CD1c-positive myeloid dendritic cell (primary cell): ENCODE measurements around the gene TRIM43B.
"Not testable (repeated sequence)": the region's sequence is repeated elsewhere in the genome, so short reads cannot be mapped to it uniquely, and the experiment has no call there.

ENCODE experiments used
- DNase-seq: peaks from one replicate; pipeline ENCODE4 v3.0.0-alpha.2; 2016; ENCODE audit errors: extremely low spot score

TRIM43B gene

DNA sequence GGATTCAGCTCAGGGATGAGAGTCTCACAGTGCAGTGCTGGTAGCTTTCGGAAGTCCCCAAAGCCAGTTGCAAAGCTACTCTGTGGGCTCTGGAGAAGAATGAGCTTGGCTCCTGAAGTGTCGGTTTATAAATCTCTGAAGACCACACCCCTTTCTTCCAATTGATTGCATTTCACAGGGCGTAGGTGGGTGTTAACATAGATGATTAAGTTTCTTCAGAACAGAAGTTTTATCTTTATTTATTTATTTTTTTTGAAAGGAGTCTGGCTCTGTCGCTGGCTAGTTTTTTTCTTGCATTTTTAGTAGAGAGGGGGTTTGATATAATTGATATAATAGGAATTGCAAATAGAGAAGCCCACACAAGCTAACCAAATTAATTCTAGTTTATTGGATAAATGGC is at the start of gene TRIM43B:
TSS of gene TRIM43B (minus strand) at position 101 of the 400 bp plus-strand sequence. CDS start 2,040 bp downstream, outside the sequence.
- DNase-seq: not testable (repeated sequence)

DNA sequence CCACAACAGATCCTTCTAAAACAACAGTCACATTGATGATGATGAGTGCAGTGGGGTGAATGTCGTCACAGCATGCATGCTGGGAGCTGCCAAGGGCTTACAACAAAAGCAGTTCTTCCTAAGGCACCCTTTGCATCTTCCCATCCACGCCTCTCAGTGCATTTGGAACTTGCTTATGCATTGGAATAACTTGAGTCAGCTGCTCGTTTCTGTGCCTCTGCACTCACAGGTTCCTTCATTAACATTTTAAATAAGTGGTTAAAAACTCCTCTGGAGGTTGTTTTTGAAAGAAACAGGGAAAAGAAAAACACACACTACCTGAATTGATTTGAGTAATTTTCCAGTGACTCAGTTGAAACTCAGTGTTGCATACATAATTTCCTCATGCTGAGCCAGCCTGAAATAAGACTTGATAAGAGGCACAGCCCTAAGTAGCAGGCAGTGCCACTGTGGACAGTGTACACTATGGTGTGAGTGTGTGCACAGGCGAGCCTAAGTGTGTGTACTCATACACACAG is 46.8 kb upstream of the TRIM43B start:
- no peak for DNase-seq

DNA sequence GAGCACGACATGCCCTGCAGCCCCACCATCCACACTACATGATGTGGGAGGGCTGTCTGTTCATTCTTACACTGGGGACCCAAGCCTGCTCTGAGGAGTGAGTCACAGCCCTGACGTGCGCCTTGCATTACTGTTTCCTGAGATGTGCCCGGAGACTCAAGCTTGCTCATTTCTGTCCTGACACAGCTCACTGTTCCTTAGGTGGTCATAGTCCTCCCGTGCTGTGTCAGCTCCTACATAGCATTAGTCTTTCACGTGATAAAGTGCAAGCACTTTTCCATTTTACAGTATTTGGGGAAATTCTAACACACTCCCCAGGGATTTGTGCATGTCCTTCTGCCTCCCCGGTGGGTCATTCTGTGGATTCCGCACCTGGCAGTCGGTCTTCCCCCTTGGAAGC is 46.2 kb upstream of the TRIM43B start:
- no peak for DNase-seq

DNA sequence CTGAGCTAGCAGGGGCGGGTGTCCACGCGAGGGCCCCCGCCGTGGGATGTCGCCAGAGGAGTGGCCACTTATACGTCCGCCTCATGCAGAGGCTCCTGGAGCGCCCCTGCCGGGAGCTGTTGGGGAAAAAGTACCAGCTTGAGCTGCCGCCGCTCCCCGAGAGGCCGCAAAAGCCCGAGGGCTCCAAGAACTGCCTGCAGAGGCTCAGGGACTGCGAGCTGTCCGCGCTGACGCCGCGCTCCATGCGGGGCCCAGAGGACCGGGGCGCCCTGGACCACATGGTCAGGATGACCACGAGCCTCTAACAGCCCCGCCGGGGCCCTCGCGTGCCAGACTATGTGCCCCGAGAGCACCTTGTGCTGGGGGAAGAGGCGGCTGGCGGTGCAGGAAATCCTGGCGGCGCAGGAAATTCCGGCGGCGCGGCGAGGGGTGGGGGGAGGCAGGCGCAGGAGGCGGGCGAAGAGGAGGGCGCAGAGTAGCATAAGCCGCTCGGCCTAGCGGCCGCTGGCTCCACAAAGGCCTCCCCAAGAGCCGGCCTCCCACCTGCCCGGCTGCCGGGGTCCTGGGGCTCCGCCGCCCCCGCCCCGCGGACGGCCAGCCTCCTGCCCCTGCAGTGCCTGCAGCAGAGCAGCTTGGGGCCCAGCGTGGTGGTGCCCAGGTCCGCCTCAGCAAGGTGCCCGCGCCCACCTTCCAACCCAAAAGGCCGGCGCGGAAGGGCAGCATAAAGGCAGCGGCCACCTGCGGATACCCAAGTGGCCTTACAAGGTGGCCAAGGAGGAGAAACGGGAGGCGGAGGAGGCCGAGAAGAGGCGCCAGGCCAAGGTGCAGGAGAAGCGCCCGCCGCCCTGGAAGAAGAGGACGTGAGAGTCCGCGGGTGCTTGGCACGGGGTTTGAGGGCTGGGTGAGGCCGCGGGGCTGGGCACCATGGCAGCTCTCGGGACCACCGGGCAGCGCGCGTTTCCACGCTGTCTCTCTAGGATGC is 42.1 kb upstream of the TRIM43B start:
- DNase-seq: peak; percentile 3

DNA sequence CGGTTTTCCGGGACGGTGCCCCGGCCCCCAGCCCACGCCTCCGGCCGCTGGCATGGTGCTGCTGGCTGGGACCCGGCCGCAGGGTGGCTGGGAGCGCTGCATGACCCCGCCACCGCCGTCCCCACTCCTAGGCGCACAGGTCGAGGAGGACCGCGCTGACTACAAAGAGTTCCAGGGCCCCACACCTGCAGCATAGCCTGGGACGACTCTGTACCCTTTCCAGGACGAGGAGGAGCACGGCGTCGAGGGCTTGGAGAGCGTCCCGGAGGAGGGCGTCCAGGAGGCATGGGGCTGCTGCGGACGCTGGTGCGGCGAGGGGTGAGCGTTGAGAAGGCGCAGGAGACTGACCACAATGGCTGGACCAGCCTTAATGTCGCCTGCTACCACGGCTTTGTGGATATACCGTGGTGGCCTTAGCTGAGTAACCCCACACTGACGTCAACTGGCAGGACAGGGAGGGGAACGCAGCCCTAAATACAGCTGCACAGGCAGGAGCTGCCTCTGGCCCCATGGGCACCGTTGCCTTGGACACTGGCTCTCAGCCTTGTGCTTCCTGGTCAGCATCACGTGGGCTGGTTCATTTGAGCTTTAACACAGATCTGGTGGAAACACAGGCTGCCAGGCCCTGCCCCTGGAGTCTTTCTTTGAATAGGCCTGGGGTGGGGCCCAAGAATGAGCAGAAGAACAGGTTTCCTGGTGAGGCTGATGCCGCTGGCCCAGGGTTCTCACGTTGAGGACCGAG is 40.9 kb upstream of the TRIM43B start:
- DNase-seq: no peak

DNA sequence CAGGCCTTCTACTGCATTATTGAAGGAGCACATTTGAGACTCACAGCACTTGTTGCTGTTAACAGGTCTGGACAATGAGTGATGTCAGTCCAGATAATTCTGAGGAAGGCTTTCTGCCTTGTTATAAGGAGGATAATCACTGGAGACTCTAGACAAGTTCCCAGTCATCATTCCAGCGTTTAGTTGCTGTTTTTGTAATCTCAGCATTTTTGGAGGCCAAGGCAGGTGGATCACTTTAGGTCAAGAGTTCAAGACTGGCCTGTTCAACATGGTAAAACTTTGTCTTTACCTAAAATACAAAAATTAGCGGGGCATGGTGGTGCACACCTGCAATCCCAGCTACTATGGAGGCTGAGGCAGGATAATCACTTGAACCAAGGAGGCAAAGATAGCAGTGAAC is 39.6 kb upstream of the TRIM43B start:
- DNase-seq: no peak

DNA sequence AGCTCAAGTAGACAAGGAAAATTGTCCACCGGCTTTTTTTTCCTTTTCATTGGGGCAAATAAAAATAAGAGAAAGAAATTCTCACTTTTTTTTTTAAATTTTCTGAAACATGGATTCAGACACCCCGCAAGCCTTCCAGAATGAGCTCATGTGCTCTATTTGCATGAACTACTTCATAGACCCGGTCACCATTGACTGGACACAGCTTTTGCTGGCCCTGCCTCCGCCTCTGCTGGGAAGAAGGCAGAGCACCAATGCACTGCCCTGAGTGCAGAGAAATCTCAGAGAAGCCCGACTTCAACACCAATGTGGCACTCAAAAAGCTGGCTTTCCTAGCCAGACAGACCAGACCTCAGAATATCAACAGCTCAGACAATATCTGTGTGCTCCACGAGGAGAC is 30.2 kb upstream of the TRIM43B start:
- no peak for DNase-seq

DNA sequence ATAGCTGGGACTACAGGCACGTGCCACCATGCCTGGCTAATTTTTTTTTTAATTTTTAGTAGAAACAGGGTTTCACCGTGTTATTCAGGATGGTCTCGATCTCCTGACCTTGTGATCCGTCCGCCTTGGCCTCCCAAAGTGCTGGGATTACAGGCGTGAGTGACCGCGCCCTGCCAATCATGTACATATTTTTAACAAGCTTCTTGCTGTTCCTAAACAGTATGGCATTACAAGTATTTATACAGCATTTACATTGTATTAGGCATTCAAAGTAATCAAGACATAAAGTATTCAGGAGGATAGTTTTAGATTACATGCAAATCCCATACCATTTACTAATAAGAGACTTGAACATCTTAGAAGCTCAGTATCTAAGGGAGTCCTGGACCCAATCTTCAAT is 29.7 kb upstream of the TRIM43B start:
- not testable (repeated sequence) for DNase-seq

DNA sequence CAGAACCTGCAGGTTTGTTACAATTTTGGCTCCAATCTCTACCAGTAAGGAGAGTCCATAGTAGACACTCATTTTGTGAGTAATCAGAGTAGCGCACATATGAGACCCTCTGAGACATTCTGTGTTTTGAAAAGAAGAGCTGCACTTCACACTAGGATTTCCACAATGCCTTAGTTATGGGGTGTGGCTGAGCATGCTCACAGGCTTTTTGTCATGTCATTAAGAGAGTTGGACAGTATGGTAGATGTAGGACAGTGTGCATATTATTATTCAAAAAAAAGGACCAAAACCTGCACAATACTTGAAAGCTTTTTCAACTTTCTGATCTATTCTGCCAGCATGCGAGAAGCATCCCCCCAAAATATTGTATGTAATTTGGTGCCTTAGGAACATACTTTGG is 24.9 kb upstream of the TRIM43B start:
- no peak for DNase-seq

DNA sequence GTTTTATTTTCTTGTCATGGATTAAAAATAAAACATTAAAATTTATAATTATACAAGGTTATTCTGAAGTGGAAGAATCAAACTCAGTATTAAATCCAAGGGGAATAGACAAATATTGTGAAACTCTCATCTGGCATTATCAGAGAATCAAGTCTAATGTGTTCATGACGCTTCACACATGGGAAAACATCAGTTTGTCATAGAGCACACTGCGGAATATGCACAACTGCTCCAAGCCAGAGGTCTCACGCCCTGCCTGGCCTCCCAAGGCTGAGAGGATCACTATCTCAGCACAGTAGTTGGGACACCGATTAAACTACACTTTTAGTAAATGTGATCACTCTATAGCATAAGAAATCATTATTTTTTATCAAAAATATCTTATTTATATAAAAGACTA is 20.7 kb upstream of the TRIM43B start:
- no peak for DNase-seq

DNA sequence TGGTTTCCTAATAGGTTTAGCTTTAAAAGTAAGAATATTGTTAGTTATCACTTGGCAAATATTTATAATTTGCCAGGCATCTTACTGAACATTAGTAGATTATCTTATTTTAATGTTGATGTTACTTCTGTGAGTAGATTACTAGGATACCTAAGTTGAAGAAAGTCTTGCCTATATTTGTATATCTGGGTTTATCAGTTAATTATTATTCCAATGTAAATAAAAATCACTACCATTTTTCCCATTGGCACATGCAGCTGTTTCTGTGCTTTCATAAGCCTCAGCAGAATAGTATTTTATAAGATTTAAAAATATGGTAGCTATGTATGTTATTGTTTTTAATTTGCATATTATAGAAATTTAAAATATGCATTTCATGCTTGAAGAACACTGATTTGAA is 16.3 kb upstream of the TRIM43B start:
- no peak for DNase-seq

DNA sequence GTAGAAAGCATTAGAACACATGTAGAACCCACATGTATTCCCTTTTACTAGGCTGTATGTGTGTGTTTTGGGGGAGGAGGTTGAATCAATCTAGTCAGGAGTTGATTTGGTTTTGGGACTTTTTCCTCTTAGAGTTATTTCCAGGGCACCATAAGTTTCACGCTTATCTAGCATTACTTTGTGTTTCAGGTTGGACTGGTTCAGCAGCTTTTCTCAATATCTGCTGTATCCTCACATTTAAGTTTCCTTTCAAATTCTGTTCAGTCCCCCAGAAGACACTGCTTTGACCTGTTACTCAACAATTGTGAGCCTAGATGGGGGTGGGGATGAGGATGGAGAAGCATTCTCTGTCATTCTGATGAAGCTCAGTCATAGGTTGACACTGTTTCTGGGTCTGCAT is 7.5 kb upstream of the TRIM43B start:
- DNase-seq: not testable (repeated sequence)

DNA sequence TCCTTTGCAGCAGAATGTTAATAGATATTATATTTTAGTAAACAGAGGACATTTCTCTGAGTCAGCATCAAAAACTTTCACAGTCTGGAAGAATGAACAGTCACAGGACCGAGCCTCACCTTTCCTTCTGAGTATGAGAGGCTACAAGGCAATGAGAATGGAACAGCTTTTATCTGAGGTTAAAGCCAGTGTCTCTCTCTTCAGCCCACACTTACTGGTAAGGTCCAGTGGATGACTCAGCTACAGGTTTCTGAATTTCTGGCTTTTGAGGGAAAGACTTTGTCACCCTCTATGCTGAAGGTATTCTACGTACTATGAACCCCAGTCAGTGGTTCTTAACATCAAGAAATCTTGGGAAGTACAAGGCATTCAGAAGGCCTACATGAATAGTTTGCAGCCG is 9.5 kb downstream of the TRIM43B start:
- not testable (repeated sequence) for DNase-seq

DNA sequence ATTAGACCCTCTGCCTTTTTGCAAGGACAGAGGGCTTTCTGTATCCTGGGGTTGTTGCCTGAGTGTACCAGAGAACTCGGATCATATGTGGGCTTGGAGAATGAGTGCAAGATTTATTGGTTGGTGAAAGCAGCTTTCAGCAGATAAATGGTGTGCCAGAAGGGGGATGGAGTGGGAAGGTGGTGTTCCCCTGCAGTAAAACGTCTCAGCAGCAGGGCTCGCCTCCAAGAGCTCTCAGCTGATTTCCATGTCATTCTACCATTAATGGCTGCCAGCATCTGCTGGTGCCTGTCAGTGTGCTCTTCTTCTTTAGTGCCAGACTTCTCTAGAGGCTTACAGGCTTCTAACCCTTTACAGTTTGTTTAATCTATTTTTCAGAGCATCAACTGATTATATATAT is 16.6 kb downstream of the TRIM43B start:
- DNase-seq: not testable (repeated sequence)

DNA sequence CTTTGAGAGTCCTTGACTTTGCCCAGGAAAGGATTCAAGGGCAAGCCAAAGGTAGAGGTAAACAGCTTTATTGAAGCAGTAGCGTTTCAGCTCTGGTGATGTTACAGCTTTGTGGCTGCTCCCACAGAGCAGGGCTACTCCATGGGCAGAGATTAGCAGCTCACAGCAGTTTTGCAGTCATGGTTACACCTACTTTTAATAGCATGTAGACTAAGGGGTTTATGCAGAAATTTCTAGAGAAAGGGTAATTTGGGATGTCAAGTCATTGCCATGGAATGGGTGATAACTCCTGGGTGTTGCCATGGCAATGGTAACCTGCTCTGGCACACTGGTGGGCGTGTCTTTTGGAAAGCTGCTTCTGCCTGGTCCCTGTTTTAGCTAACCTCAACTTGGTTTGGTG is 18.0 kb downstream of the TRIM43B start:
- not testable (repeated sequence) for DNase-seq

DNA sequence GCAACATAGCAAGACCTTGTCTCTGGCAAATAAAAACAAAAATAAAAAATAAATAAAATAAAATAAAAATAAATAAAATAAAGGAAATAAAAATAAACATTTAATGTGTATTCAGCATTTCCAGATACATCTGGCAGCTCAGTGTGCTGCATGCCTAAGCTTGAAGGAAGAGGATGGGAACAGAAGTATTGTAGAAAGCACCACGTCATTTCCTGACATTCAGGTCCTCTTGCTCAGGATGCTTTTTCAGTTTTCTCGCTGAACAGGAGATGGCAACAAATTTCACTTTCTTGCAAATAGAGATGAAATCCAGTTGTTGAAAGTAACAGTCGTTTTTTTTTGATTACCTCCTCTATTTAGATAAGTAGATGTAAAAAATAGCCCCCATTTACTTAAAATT is 21.3 kb downstream of the TRIM43B start:
- not testable (repeated sequence) for DNase-seq

DNA sequence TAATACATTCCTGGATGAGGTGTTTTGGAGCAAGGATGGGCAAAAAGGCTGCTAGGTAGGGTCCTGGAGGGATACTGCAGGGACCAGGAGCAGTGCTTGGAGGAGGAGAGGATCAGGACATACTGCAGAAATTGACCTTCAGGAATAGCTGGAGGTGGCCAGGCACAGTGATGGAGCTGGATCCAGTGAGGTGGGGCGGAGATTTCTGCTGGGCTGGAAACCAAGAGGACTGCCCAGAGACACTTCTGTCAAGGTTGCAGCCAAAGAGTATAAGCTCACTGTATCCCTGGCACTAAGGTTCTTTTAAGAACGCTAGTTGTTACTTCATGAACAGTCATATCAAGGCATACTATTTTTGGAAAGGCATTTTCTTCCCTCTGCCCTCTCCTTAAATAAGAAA is 39.2 kb downstream of the TRIM43B start:
- not testable (repeated sequence) for DNase-seq

DNA sequence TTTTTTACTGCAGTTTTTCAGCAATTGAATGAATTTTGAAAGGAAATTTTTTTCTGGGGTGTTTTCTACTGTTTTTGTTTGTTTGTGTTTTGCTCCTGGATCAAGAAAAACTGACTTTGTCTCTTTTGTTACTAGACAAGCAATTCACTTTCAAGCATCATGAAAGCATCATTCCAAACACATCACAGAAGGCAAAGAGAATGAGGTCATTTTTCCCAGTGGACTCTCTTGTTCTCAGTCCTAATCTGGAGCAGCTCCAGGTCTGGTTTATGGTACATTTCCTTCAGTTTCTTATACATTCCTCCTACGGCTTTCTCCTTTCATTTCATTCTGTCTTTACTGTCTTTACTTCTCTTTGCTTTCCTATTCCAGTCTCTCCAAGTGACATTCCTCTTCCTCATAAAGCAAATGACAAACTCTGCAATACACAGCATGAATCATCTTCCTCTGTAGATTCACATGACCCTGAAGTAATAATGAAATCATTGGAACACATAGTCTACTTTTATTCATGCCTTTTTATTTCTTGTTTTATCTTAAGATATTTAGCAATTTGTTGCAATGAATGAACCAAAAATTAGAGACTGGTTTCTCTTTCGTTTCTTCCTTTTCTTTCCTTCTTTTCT is 42.0 kb downstream of the TRIM43B start:
- DNase-seq: not testable (repeated sequence)

DNA sequence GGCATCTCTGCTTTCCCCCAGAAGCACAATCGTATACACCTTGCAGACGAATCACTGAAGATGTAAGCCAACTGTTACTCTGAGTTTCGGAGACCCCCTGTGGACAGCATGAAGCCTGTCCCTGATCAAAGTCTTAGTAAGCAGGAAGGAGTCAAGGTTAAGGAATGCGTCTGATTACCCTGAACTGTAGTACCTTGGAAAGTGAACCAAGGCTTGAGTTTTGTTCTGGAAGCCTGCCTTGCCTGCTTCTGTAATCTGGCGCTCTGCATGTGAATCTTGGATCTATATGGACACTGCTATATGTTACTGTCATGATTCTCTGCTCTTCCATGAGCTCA is 48.7 kb downstream of the TRIM43B start:
- not testable (repeated sequence) for DNase-seq

DNA sequence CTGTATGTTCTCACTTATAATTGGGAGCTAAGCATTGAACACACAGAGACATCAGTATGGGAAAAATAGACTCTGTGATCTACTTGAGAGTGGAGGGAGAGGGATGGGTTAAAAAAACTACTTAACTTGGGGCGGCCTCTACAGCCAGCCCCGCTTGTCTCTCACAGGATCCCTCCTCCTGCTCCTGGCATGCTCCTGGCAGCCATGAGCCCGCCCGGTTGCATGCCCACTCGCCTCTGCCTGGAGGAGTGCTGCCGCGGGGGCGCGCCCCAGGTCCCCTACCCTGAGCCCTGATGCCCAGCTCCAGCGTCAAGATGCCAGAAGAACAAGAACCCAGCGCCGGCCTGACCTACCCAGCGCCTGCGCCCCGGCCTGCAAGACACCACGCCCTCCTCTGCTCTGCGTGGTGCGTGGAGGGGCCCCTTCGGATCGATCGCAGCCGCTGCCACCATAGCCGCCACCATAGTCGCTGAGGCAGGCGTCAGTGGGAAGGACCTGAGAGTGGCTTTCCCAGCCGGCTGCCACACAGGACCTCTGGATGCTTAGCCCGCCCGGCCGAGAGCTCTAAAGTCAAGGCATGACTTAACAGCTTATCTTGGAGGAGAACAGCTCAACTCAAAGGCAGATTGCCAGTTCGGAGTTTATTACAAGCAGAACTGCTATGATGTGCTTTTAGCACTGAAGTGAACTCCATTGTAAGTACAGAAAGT is 49.2 kb downstream of the TRIM43B start:
- DNase-seq: not testable (repeated sequence)

DNA sequence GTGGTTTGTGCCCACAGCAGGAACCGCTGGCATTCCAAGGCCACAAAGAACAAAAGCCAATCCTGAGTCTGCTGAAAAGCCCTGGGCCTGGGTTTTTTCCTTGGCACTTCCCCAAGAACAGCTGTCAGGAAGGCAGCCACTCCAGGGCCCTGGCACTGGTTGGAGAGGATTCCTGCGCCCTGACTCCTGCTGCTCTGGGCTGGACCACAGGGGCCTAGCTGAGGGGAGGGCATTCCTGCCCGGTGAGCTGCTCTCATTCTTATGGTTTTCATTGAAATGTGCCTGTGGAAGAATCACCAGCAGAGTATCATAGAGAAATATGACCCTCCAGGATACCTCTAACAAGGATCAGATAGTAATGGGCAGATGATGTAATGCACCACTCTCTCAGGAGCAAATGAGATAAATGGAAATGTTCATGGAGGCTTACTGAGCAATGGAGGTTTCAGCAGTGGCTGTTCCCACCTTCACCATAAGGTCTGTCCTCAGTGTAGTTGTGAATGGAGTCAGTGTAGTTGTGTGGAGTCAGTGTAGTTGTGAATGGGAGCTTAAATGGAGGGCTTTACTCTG is 50.0 kb downstream of the TRIM43B start:
- not testable (repeated sequence) for DNase-seq
